UCSD-AML1 (cell line): Measurements from ENCODE around the gene GRN.
A peak's percentile ranks its signal among the peaks of the same experiment; 100 is the strongest.

ENCODE experiments used
- DNase-seq: peaks from one replicate; lab custom pipeline; 2025; ENCODE audit not compliant: unreplicated experiment; lab: John Stamatoyannopoulos, UW

Gene GRN

GRCh38 chr17:44344939-44345453 is at the start of gene GRN:
TSS of gene GRN (plus strand) at chr17:44345302. CDS start at chr17:44349165, 3,863 bp downstream.
- DNase-seq, result peak; percentile 90

GRCh38 chr17:44297975-44298374 is 47.1 kb upstream of the GRN start:
- DNase-seq, result no peak

GRCh38 chr17:44304651-44305050 is 40.5 kb upstream of the GRN start:
- DNase-seq, result no peak

- no peak for DNase-seq
Measured at GRCh38 chr17:44307387-44308186, 37.5 kb upstream of the GRN start.

- peak; percentile 86 for DNase-seq
Measured at GRCh38 chr17:44308320-44308818, 36.7 kb upstream of the GRN start, which contains the start of gene RUNDC3A. TSS of gene RUNDC3A (plus strand) at chr17:44308601. CDS start at chr17:44308833, 232 bp downstream.

- DNase-seq, result no peak
Measured at GRCh38 chr17:44308865-44309264, 36.2 kb upstream of the GRN start.

GRCh38 chr17:44309472-44309871 is 35.6 kb upstream of the GRN start:
- no peak for DNase-seq

- no peak for DNase-seq
Measured at GRCh38 chr17:44310188-44310587, 34.9 kb upstream of the GRN start.

- DNase-seq, result no peak
Measured at GRCh38 chr17:44310609-44311376, 34.3 kb upstream of the GRN start.

GRCh38 chr17:44311562-44312181 is 33.4 kb upstream of the GRN start:
- DNase-seq, result no peak

- no peak for DNase-seq
Measured at GRCh38 chr17:44312396-44313104, 32.6 kb upstream of the GRN start.

- DNase-seq, result no peak
Measured at GRCh38 chr17:44314031-44314430, 31.1 kb upstream of the GRN start.

GRCh38 chr17:44314524-44314868 is 30.6 kb upstream of the GRN start:
- no peak for DNase-seq

- no peak for DNase-seq
Measured at GRCh38 chr17:44314869-44315661, 30.0 kb upstream of the GRN start.

- DNase-seq, result no peak
Measured at GRCh38 chr17:44315760-44316731, 29.1 kb upstream of the GRN start.

- DNase-seq, result no peak
Measured at GRCh38 chr17:44317545-44317944, 27.6 kb upstream of the GRN start.

- DNase-seq, result no peak
Measured at GRCh38 chr17:44318077-44318892, 26.8 kb upstream of the GRN start.

- DNase-seq, result no peak
Measured at GRCh38 chr17:44320066-44320465, 25.0 kb upstream of the GRN start.
